IPS-11a (cell line): ENCODE measurements around the gene UBL4A.

Source experiments
- H3K4me3 ChIP-seq: one replicate; pipeline ENCODE4 v1.5.1; 2013; ENCODE audit warnings: low read depth, low read length, control low read depth

Gene UBL4A

GRCh38 chrX:154440623-154441357, 45.6 kb downstream of the UBL4A start:
- no peak overlapping the region for H3K4me3 ChIP-seq

GRCh38 chrX:154439841-154440240, 46.6 kb downstream of the UBL4A start:
- no peak overlapping the region for H3K4me3 ChIP-seq

GRCh38 chrX:154437971-154438893, 48.2 kb downstream of the UBL4A start:
- H3K4me3 ChIP-seq = peak overlapping the region; percentile 65

GRCh38 chrX:154436983-154437752, 49.2 kb downstream of the UBL4A start, which contains the start of gene GDI1:
Gene GDI1, plus strand, starts transcription at chrX:154437154. Its CDS starts 101 bp downstream, at chrX:154437255.
- peak within 1 kb of the TSS; percentile 65 for H3K4me3 ChIP-seq

GRCh38 chrX:154436374-154436982, 49.9 kb downstream of the UBL4A start:
- peak overlapping the region; percentile 35 for H3K4me3 ChIP-seq

GRCh38 chrX:154435171-154435733, 51.2 kb downstream of the UBL4A start:
- H3K4me3 ChIP-seq = no peak overlapping the region

GRCh38 chrX:154434394-154435168, 51.8 kb downstream of the UBL4A start:
- no peak overlapping the region for H3K4me3 ChIP-seq
